AG04449 (cell line): ENCODE measurements around the gene MIA2.
"Not testable (repeated sequence)": the region's sequence is repeated elsewhere in the genome, so short reads cannot be mapped to it uniquely, and the experiment has no call there.

ENCODE experiments used
- CTCF ChIA-PET: fragments of 350-600 bp; formaldehyde crosslinking; extraction: SDS; loops from one replicate; lab custom pipeline; 2021; ENCODE audit warnings: antibody characterized with exemption; lab: Yijun Ruan, JAX
- POLR2A ChIA-PET: fragments of 400-600, 350-600 bp; formaldehyde crosslinking; extraction: SDS; loops from one replicate; lab custom pipeline; 2020; ENCODE audit warnings: antibody characterized with exemption, inconsistent platforms; lab: Yijun Ruan, JAX
- DNase-seq: peaks from one replicate; pipeline ENCODE4 v3.0.0-alpha.2; 2010; ENCODE audit warnings: low read depth, low spot score
- H3K4me3 ChIP-seq: 2 replicates; pipeline ENCODE4 v1.5.1; 2011; ENCODE audit warnings: low read depth, mild to moderate bottlenecking, control low read depth, low read length
- CTCF ChIP-seq: IDR thresholded peaks from one replicate; pipeline ENCODE4 v1.5.1; 2011; ENCODE audit warnings: mild to moderate bottlenecking, moderate library complexity, low read length, control low read depth, inconsistent platforms; ENCODE audit not compliant: insufficient read depth; ENCODE audit errors: missing control alignments

Gene MIA2

GRCh38 chr14:39229601-39230110 is 4.1 kb upstream of the MIA2 start:
- POLR2A ChIA-PET, result interaction anchor here (1.2 kb wide), 1 partner anchor 37 kb away, joined by 3 read pairs; no protein-coding TSS in a partner anchor
- no peak overlapping the region for H3K4me3 ChIP-seq
- no peak for TF ChIP-seq CTCF
- DNase-seq, result no peak
- CTCF ChIA-PET, result interaction anchor here (1.7 kb wide), 1 partner anchor 16 kb away, joined by 4 read pairs; no protein-coding TSS in a partner anchor

- no peak for DNase-seq
- no peak for TF ChIP-seq CTCF
- CTCF ChIA-PET, result interaction anchor here (1.3 to 1.7 kb wide), 2 partner anchors 17 to 202 kb away, joined by 4 read pairs; partner anchors contain the start of gene FBXO33
- POLR2A ChIA-PET, result no interaction called here
- no peak overlapping the region for H3K4me3 ChIP-seq
Measured at GRCh38 chr14:39230416-39231035, 3.2 kb upstream of the MIA2 start.

GRCh38 chr14:39231751-39232553 is 1.8 kb upstream of the MIA2 start:
- DNase-seq, H3K4me3 ChIP-seq, POLR2A ChIA-PET: not testable (repeated sequence)
- CTCF ChIA-PET, result interaction anchor here (1.1 to 1.4 kb wide), 4 partner anchors 125 to 201 kb away, joined by 3 to 4 read pairs (median 4); partner anchors contain the start of gene FBXO33

- TF ChIP-seq CTCF, result no peak
- ChIA-PET POLR2A (no interaction called here), CTCF (interaction anchor here (0.5 to 1.4 kb wide), 2 partner anchors 122 to 143 kb away, joined by 3 to 4 read pairs; no protein-coding TSS in a partner anchor)
- peak; percentile 34 for DNase-seq
- no peak overlapping the region for H3K4me3 ChIP-seq
Measured at GRCh38 chr14:39232554-39233415, 930 bp upstream of the MIA2 start.

- CTCF ChIA-PET, POLR2A ChIA-PET, DNase-seq, H3K4me3 ChIP-seq: not testable (repeated sequence)
Measured at GRCh38 chr14:39234986-39235385, 1.3 kb downstream of the MIA2 start.

- DNase-seq, H3K4me3 ChIP-seq, CTCF ChIA-PET, POLR2A ChIA-PET: not testable (repeated sequence)
Measured at GRCh38 chr14:39235466-39235865, 1.8 kb downstream of the MIA2 start.

GRCh38 chr14:39240769-39241168 is 7.1 kb downstream of the MIA2 start:
- POLR2A ChIA-PET, result no interaction called here
- no peak overlapping the region for H3K4me3 ChIP-seq
- no peak for DNase-seq
- no peak for TF ChIP-seq CTCF
- CTCF ChIA-PET, result no interaction called here
